ENCODE data around the gene FBXW8. TPM values are rescaled to one million over a fixed set of nuclear protein-coding genes. Genes with fewer than 3 reads are reported as not detected.

FBXW8 gene
- total and polyA plus RNA-seq, 4 donors = 1.9 to 7.1 (median 4.9) TPM

- Histone ChIP-seq H3K9ac (ENCODE audit: low read depth in 1 of 2, low read length in 2 of 2) (no peak overlapping the region), H3K27me3 (ENCODE audit: control insufficient read depth in 4 of 4, insufficient read depth in 4 of 4, low read length in 3 of 4) (no peaks in the 10 kb centered on the region), H3K4me1 (ENCODE audit: control insufficient read depth in 4 of 4, insufficient read depth in 4 of 4, low read length in 3 of 4) (no peaks in the 10 kb centered on the region), H3K36me3 (ENCODE audit: control insufficient read depth in 4 of 4, insufficient read depth in 3 of 4, low read depth in 1 of 4, low read length in 3 of 4) (peaks cover 0 to 3% (median under 1%) of the 10 kb centered on the region in 4 donors), H3K4me3 (ENCODE audit: low read depth in 1 of 3, low read length in 3 of 3) (no peak overlapping the region), H3K27ac (ENCODE audit: low read depth in 1 of 2, low read length in 2 of 2) (no peak overlapping the region), H3K9me3 (ENCODE audit: control insufficient read depth in 4 of 4, low read length in 3 of 4) (no peaks in the 10 kb centered on the region)
- TF ChIP-seq YY1 (IDR thresholded peaks at IDR 0.05) = no peak
- TF ChIP-seq JUND (IDR thresholded peaks at IDR 0.05) = no peak
- no peak for TF ChIP-seq SP1 (IDR thresholded peaks at IDR 0.05)
- TF ChIP-seq GABPA (IDR thresholded peaks at IDR 0.05 in 1 of 2, conservative IDR thresholded peaks at IDR 0.05 in 1 of 2) = no peak
- no peak for TF ChIP-seq HNF4A (conservative IDR thresholded peaks at IDR 0.05)
- TF ChIP-seq MAX (IDR thresholded peaks at IDR 0.05) = no peak
- no peak for TF ChIP-seq RXRA (IDR thresholded peaks at IDR 0.05)
- no peak for TF ChIP-seq CTCF (IDR thresholded peaks at IDR 0.05; ENCODE audit: low read depth, low read length, missing input control)
- no peak for TF ChIP-seq RAD21 (IDR thresholded peaks at IDR 0.05)
- TF ChIP-seq NR2F2 (IDR thresholded peaks at IDR 0.05) = no peak
- no peak for TF ChIP-seq EGR1 (IDR thresholded peaks at IDR 0.05; ENCODE audit: low read depth in 2 of 2)
- no peak for TF ChIP-seq TAF1 (conservative IDR thresholded peaks at IDR 0.05)
- TF ChIP-seq ZBTB33 (IDR thresholded peaks at IDR 0.05) = no peak
- TF ChIP-seq, protein P1, sequence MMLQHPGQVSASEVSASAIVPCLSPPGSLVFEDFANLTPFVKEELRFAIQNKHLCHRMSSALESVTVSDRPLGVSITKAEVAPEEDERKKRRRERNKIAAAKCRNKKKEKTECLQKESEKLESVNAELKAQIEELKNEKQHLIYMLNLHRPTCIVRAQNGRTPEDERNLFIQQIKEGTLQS (IDR thresholded peaks at IDR 0.05) = no peak
- no peak for TF ChIP-seq FOXA2 (IDR thresholded peaks at IDR 0.05)
- no peak for TF ChIP-seq REST (IDR thresholded peaks at IDR 0.05)
- DNase-seq (ENCODE audit: low spot score) = no peak
- WGBS = 58% methylated on average over 5 of the region's 5 CpGs
Observed at GRCh38 chr12:116984098-116984497, 73.3 kb downstream of the FBXW8 start.

DNA sequence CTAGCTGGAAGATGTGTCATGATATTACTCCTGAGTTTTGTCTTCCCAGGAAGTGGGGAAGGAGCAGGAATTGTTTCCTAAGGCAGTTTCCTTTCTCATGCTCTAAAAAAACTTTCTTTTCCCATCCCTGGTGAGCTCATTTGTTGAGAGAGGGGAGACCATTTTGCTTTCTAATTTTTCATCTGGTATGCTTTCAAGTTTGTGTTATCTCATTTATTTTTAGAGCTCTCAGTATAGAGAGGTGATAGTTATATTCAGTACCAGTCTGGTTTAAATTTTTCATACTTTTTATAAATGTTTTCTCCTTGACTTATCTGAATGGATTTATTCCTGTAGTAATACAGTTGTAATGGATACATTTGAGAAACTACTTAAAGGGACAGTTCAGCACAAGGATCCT lies 79.6 kb downstream of the FBXW8 start:
- H3K9me3 ChIP-seq (ENCODE audit: control insufficient read depth in 4 of 4, low read length in 3 of 4) = no peaks in the 10 kb centered on the region
- peaks cover 1 to 7% (median 4%) of the 10 kb centered on the region in 4 donors for H3K36me3 ChIP-seq (ENCODE audit: control insufficient read depth in 4 of 4, insufficient read depth in 3 of 4, low read depth in 1 of 4, low read length in 3 of 4)
- no peaks in the 10 kb centered on the region for H3K27me3 ChIP-seq (ENCODE audit: control insufficient read depth in 4 of 4, insufficient read depth in 4 of 4, low read length in 3 of 4)
- no peak overlapping the region for H3K9ac ChIP-seq (ENCODE audit: low read depth in 1 of 2, low read length in 2 of 2)
- H3K27ac ChIP-seq (ENCODE audit: low read depth in 1 of 2, low read length in 2 of 2) = no peak overlapping the region
- H3K4me3 ChIP-seq (ENCODE audit: low read depth in 1 of 3, low read length in 3 of 3) = no peak overlapping the region
- TF ChIP-seq TAF1 (conservative IDR thresholded peaks at IDR 0.05) = no peak
- DNase-seq (ENCODE audit: low spot score) = no peak
- H3K4me1 ChIP-seq (ENCODE audit: control insufficient read depth in 4 of 4, insufficient read depth in 4 of 4, low read length in 3 of 4) = peaks cover 0 to 13% (median 8%) of the 10 kb centered on the region in 4 donors

Data from liver (tissue), 9 donors.